ENCODE results near the gene ELANE.
"Not testable (repeated sequence)": the region's sequence is repeated elsewhere in the genome, so short reads cannot be mapped to it uniquely, and the experiment has no call there.

DNA sequence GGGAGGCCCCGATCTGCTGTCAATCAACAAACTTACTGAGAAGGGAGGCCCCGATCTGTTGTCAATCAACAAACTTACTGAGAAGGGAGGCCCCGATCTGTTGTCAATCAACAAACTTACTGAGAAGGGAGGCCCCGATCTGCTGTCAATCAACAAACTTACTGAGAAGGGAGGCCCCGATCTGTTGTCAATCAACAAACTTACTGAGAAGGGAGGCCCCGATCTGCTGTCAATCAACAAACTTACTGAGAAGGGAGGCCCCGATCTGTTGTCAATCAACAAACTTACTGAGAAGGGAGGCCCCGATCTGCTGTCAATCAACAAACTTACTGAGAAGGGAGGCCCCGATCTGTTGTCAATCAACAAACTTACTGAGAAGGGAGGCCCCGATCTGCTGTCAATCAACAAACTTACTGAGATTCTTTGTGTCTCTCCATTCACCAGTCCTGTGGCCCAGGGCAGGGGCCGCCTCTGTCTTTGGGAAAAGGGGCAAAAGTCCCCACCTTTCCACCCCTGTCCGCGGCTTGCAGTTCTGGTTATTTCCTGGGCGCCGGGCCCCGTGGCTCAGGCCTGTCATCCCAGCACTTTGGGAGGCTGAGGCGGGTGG lies 1.6 kb downstream of the ELANE start:
- not testable (repeated sequence) for TF ChIP-seq GABPA, POLR2AphosphoS5 (IDR thresholded peaks at IDR 0.05; ENCODE audit: low read depth)
- TF ChIP-seq, protein P1, sequence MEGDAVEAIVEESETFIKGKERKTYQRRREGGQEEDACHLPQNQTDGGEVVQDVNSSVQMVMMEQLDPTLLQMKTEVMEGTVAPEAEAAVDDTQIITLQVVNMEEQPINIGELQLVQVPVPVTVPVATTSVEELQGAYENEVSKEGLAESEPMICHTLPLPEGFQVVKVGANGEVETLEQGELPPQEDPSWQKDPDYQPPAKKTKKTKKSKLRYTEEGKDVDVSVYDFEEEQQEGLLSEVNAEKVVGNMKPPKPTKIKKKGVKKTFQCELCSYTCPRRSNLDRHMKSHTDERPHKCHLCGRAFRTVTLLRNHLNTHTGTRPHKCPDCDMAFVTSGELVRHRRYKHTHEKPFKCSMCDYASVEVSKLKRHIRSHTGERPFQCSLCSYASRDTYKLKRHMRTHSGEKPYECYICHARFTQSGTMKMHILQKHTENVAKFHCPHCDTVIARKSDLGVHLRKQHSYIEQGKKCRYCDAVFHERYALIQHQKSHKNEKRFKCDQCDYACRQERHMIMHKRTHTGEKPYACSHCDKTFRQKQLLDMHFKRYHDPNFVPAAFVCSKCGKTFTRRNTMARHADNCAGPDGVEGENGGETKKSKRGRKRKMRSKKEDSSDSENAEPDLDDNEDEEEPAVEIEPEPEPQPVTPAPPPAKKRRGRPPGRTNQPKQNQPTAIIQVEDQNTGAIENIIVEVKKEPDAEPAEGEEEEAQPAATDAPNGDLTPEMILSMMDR (IDR thresholded peaks at IDR 0.05; ENCODE audit: insufficient read depth, low read length): not testable (repeated sequence)
